H9 (cell line): ENCODE measurements around the gene FCMR. TPM values are rescaled to one million over a fixed set of nuclear protein-coding genes. Genes with fewer than 3 reads are reported as not detected.

Experiments
- DNase-seq: peaks from one replicate; pipeline ENCODE4 v3.0.0-alpha.2; 2017
- H2AFZ ChIP-seq: one replicate; pipeline ENCODE4 v1.6.1; 2013; ENCODE audit warnings: mild to moderate bottlenecking, low read length, control low read depth, moderate library complexity
- H2AK5ac ChIP-seq: 2 replicates; pipeline ENCODE4 v1.6.1; 2013; ENCODE audit warnings: low read length, control low read depth, mixed read lengths; ENCODE audit not compliant: insufficient read length
- H2BK120ac ChIP-seq: one replicate; pipeline ENCODE4 v1.6.1; 2013; ENCODE audit warnings: low read depth, mild to moderate bottlenecking, low read length, control low read depth, inconsistent platforms; ENCODE audit not compliant: poor library complexity, severe bottlenecking
- H2BK12ac ChIP-seq: 2 replicates; pipeline ENCODE4 v1.6.1; 2013; ENCODE audit warnings: low read length, control low read depth, mixed read lengths, low read depth; ENCODE audit not compliant: insufficient read length
- H2BK15ac ChIP-seq: 2 replicates; pipeline ENCODE4 v1.6.1; 2013; ENCODE audit warnings: low read depth, low read length, control low read depth
- H2BK20ac ChIP-seq: one replicate; pipeline ENCODE4 v1.6.1; 2013; ENCODE audit warnings: low read depth, mild to moderate bottlenecking, low read length, control low read depth, inconsistent platforms; ENCODE audit not compliant: poor library complexity, severe bottlenecking
- H2BK5ac ChIP-seq: 2 replicates; pipeline ENCODE4 v1.6.1; 2013; ENCODE audit warnings: low read length, control low read depth, mixed read lengths; ENCODE audit not compliant: insufficient read length
- H3K14ac ChIP-seq: 2 replicates; pipeline ENCODE4 v1.6.1; 2013; ENCODE audit warnings: low read length, control low read depth; ENCODE audit not compliant: insufficient read depth
- H3K18ac ChIP-seq: 2 replicates; pipeline ENCODE4 v1.6.1; 2013; ENCODE audit warnings: low read depth, mild to moderate bottlenecking, mixed read lengths, low read length, control low read depth; ENCODE audit not compliant: insufficient read length
- H3K23ac ChIP-seq: 2 replicates; pipeline ENCODE4 v1.6.1; 2013; ENCODE audit warnings: low read length, control low read depth, mixed read lengths, low read depth; ENCODE audit not compliant: insufficient read length
- H3K23me2 ChIP-seq: 2 replicates; pipeline ENCODE4 v1.6.1; 2013; ENCODE audit warnings: low read depth, mild to moderate bottlenecking, mixed read lengths, low read length, control low read depth; ENCODE audit not compliant: insufficient read length, poor library complexity, severe bottlenecking
- H3K27ac ChIP-seq: 2 replicates; pipeline ENCODE4 v1.5.1; 2013; ENCODE audit warnings: low read length, control low read depth, mixed read lengths, low read depth; ENCODE audit not compliant: insufficient read length
- H3K27me3 ChIP-seq: 2 replicates; pipeline ENCODE4 v1.6.1; 2013; ENCODE audit warnings: low read length, control low read depth, inconsistent platforms; ENCODE audit not compliant: insufficient read depth
- H3K4ac ChIP-seq: 2 replicates; pipeline ENCODE4 v1.6.1; 2013; ENCODE audit warnings: low read depth, mild to moderate bottlenecking, control low read depth, inconsistent platforms, low read length, moderate library complexity
- H3K4me1 ChIP-seq: 2 replicates; pipeline ENCODE4 v1.6.1; 2013; ENCODE audit warnings: low read length, control low read depth, inconsistent platforms; ENCODE audit not compliant: insufficient read depth
- H3K4me2 ChIP-seq: 2 replicates; pipeline ENCODE4 v1.6.1; 2013; ENCODE audit warnings: low read length, control low read depth, mixed read lengths; ENCODE audit not compliant: insufficient read length, insufficient read depth
- H3K56ac ChIP-seq: 2 replicates; pipeline ENCODE4 v1.6.1; 2013; ENCODE audit warnings: low read depth, mild to moderate bottlenecking, mixed read lengths, low read length, control low read depth; ENCODE audit not compliant: insufficient read length
- H3K79me1 ChIP-seq: 2 replicates; pipeline ENCODE4 v1.6.1; 2013; ENCODE audit warnings: low read depth, mild to moderate bottlenecking, moderate library complexity, low read length, control low read depth, inconsistent platforms; ENCODE audit not compliant: insufficient read depth, poor library complexity, severe bottlenecking
- H3K79me2 ChIP-seq: 2 replicates; pipeline ENCODE4 v1.6.1; 2013; ENCODE audit warnings: low read length, control low read depth, inconsistent platforms; ENCODE audit not compliant: insufficient read depth
- H3K9ac ChIP-seq: 2 replicates; pipeline ENCODE4 v1.6.1; 2013; ENCODE audit warnings: low read length, control low read depth, mixed read lengths; ENCODE audit not compliant: insufficient read length; ENCODE audit errors: extremely low read depth
- H3K9me3 ChIP-seq: one replicate; pipeline ENCODE4 v1.6.1; 2013; ENCODE audit warnings: low read depth, low read length, inconsistent platforms; ENCODE audit not compliant: control insufficient read depth
- H3T11ph ChIP-seq: one replicate; pipeline ENCODE4 v1.6.1; 2013; ENCODE audit warnings: mild to moderate bottlenecking, low read length, control low read depth, inconsistent platforms
- H4K20me1 ChIP-seq: one replicate; pipeline ENCODE4 v1.6.1; 2013; ENCODE audit not compliant: control insufficient read depth, insufficient read length, insufficient read depth
- H4K5ac ChIP-seq: 2 replicates; pipeline ENCODE4 v1.6.1; 2013; ENCODE audit warnings: low read depth, mild to moderate bottlenecking, mixed read lengths, low read length, control low read depth; ENCODE audit not compliant: insufficient read length
- H4K8ac ChIP-seq: replicated peaks from 2 replicates; pipeline ENCODE4 v1.6.1; 2013; ENCODE audit warnings: low read length, control low read depth, mixed read lengths, low read depth; ENCODE audit not compliant: insufficient read length
- H4K91ac ChIP-seq: 2 replicates; pipeline ENCODE4 v1.6.1; 2013; ENCODE audit warnings: low read depth, mild to moderate bottlenecking, moderate library complexity, mixed read lengths, low read length, control low read depth; ENCODE audit not compliant: insufficient read length
- H3K27ac Mint-ChIP-seq, 3 experiments: 2 replicates in 2 of 3; 3 replicates in 1 of 3; pipeline ENCODE4 v1.8.0; 2020 to 2021; ENCODE audit warnings: mixed read lengths in 3 of 3, mild to moderate bottlenecking in 1 of 3, moderate library complexity in 1 of 3
- H3K27me3 Mint-ChIP-seq: 2 replicates; pipeline ENCODE4 v1.8.0; 2021; ENCODE audit warnings: low read depth, mild to moderate bottlenecking, moderate library complexity, mixed read lengths
- H3K36me3 Mint-ChIP-seq, 3 experiments: 2 replicates in 2 of 3; 3 replicates in 1 of 3; pipeline ENCODE4 v1.8.0; 2020 to 2021; ENCODE audit warnings: low read depth in 3 of 3, mixed read lengths in 3 of 3; ENCODE audit not compliant: insufficient read depth in 1 of 3
- H3K4me1 Mint-ChIP-seq, 2 experiments: 2 replicates each; pipeline ENCODE4 v1.8.0; 2020; ENCODE audit warnings: mixed read lengths in 2 of 2
- H3K4me3 Mint-ChIP-seq, 2 experiments: 2 replicates in 1 of 2; 3 replicates in 1 of 2; pipeline ENCODE4 v1.8.0; 2020 to 2021; ENCODE audit warnings: mild to moderate bottlenecking in 2 of 2, mixed read lengths in 2 of 2, moderate library complexity in 1 of 2
- H3K9me3 Mint-ChIP-seq, 2 experiments: 2 replicates in 1 of 2; 3 replicates in 1 of 2; pipeline ENCODE4 v1.8.0; 2020; ENCODE audit warnings: mild to moderate bottlenecking in 2 of 2, mixed read lengths in 2 of 2, moderate library complexity in 1 of 2
- CTCF ChIP-seq: fragments of 200-600 bp; sonication (generic); conservative IDR thresholded peaks from 3 replicates; pipeline ENCODE4 v1.8.0; 2021; ENCODE audit warnings: antibody characterized with exemption, mild to moderate bottlenecking
- WGBS: extraction: QIAGEN DNeasy Blood & Tissue Kit; methylation state at CpG from one replicate; pipeline ENCODE4 v1.1.7; 2013; ENCODE audit warnings: missing lambda C conversion rate, low lambda C conversion rate, mixed read lengths; ENCODE audit not compliant: insufficient read length; ENCODE audit errors: extremely low coverage; 5-methylcytosine and 5-hydroxymethylcytosine counted together
- total RNA-seq: library from RNA; stranded (reverse); gene quantifications from 2 replicates; pipeline ENCODE4 v1.2.1, GENCODE V29; 2021

FCMR gene
- total RNA-seq, 1 experiment from 2014 or later: not detected

DNA sequence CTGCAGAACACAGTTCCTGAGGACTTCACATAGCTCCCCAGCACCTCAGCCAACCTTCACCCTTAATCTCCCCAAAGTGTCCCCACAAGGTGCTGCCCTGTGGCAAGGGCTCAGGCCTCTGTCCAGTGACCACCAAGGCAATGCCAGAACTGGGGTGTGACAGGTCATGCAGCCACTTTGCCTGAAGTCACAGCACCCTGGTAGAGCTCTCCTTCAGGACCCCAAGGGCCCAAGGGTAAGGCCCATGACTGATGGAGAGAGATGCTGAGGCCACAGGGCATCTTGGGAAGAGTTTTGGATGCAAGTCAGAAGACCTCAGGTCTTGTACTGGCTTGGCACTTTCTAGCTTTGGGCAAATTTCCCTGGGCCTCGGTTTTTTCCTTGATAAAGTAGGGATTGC, 783 bp upstream of the FCMR start:
- Mint-ChIP-seq H3K36me3 (no peaks in the 10 kb centered on the region), H3K9me3 (no peaks in the 10 kb centered on the region), H3K27me3 (peaks cover 9% of the 10 kb centered on the region), H3K4me1 (no peaks in the 10 kb centered on the region), H3K27ac (no peak overlapping the region), H3K4me3 (no peak overlapping the region)
- H3K4ac ChIP-seq: no peak overlapping the region
- H4K91ac ChIP-seq: no peak overlapping the region
- H4K5ac ChIP-seq: no peak overlapping the region
- no peak overlapping the region for H2BK20ac ChIP-seq
- H3K27ac ChIP-seq: no peak overlapping the region
- H2AK5ac ChIP-seq: no peak overlapping the region
- no peak overlapping the region for H2AFZ ChIP-seq
- no peak overlapping the region for H3K14ac ChIP-seq
- H3K79me1 ChIP-seq: no peaks in the 10 kb centered on the region
- no peak overlapping the region for H3T11ph ChIP-seq
- no peak overlapping the region for H3K23ac ChIP-seq
- H2BK15ac ChIP-seq: no peak overlapping the region
- H4K20me1 ChIP-seq: no peaks in the 10 kb centered on the region
- H3K27me3 ChIP-seq: no peaks in the 10 kb centered on the region
- H3K4me1 ChIP-seq: no peaks in the 10 kb centered on the region
- H4K8ac ChIP-seq: no peak overlapping the region
- DNase-seq: no peak
- no peak overlapping the region for H3K56ac ChIP-seq
- no peak overlapping the region for H3K9ac ChIP-seq
- TF ChIP-seq CTCF: no peak
- H3K4me2 ChIP-seq: no peak overlapping the region
- no CpG with 5 or more reads among the region's 1 CpG for WGBS
- no peak overlapping the region for H2BK120ac ChIP-seq
- H3K18ac ChIP-seq: no peak overlapping the region
- no peaks in the 10 kb centered on the region for H3K9me3 ChIP-seq
- H2BK12ac ChIP-seq: no peak overlapping the region
- H2BK5ac ChIP-seq: no peak overlapping the region
- no peaks in the 10 kb centered on the region for H3K23me2 ChIP-seq
- no peaks in the 10 kb centered on the region for H3K79me2 ChIP-seq
